NB4 (cell line): ENCODE results near the gene BMP2.

ENCODE experiments used
- DNase-seq: peaks from one replicate; pipeline ENCODE4 v3.0.0; 2010; ENCODE audit warnings: low read depth
- H3K4me3 ChIP-seq: one replicate; pipeline ENCODE4 v1.5.1; 2011; ENCODE audit warnings: mild to moderate bottlenecking, low read depth, low read length, moderate library complexity
- CTCF ChIP-seq: IDR thresholded peaks from one replicate; pipeline ENCODE4 v1.5.1; 2012; ENCODE audit warnings: low read depth, low read length
- MYC ChIP-seq: IDR thresholded peaks from 2 replicates; pipeline ENCODE4 v1.6.1; 2011; ENCODE audit warnings: low read depth, low read length
- POLR2A ChIP-seq: IDR thresholded peaks from 2 replicates; pipeline ENCODE4 v1.6.1; 2011; ENCODE audit warnings: mild to moderate bottlenecking; ENCODE audit not compliant: insufficient read length; ENCODE audit errors: extremely low read depth
- TF ChIP-seq, protein P1 (sequence below): IDR thresholded peaks from 2 replicates; pipeline ENCODE4 v1.6.1; 2011; ENCODE audit warnings: low read depth, low read length

The BMP2 gene

DNA sequence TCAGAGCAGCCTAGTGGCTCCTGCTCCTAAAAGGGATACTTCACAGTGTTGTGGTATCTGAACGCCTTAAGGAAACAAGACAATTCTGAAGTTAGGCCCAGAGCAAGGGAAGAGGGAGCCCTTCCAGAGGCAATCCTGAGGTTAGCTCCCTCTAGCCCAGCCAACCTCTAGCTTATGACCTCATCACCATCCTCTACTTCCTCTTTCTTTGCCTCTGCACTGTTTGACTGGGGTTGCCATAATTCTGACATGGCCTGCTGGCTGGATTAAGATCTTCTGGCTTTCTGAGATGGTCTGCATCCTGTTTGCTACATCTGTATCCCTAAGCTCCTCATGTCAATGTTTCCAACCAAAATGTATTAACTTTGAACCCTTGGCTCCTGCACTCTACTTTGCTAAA, 23.3 kb upstream of the BMP2 start:
- peak; percentile 66 for DNase-seq
- H3K4me3 ChIP-seq: no peak overlapping the region
- TF ChIP-seq MYC: no peak
- no peak for TF ChIP-seq POLR2A
- TF ChIP-seq, protein P1, sequence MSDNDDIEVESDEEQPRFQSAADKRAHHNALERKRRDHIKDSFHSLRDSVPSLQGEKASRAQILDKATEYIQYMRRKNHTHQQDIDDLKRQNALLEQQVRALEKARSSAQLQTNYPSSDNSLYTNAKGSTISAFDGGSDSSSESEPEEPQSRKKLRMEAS: no peak
- TF ChIP-seq CTCF: no peak

DNA sequence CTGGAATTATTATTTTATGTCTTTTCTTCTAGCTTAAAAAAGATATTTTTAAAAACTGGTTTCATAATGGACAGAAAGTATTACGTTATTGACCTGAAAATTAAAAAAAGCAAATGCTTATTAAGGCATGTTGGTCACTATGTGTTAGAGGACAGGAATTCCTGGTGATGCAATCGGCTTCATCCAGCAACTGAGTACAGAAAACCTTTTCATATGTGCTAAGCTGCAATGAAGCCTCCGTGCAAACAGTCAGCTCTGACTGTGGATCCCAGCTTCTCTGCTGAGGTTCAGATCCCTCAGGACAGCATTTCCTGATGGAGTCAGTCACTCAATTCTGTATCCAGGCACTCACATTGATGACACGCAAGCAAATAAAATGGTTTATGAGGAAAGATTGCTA, 22.7 kb upstream of the BMP2 start:
- H3K4me3 ChIP-seq: no peak overlapping the region
- DNase-seq: no peak
- TF ChIP-seq, protein P1: no peak
- TF ChIP-seq CTCF (no peak), POLR2A (no peak), MYC (no peak)

DNA sequence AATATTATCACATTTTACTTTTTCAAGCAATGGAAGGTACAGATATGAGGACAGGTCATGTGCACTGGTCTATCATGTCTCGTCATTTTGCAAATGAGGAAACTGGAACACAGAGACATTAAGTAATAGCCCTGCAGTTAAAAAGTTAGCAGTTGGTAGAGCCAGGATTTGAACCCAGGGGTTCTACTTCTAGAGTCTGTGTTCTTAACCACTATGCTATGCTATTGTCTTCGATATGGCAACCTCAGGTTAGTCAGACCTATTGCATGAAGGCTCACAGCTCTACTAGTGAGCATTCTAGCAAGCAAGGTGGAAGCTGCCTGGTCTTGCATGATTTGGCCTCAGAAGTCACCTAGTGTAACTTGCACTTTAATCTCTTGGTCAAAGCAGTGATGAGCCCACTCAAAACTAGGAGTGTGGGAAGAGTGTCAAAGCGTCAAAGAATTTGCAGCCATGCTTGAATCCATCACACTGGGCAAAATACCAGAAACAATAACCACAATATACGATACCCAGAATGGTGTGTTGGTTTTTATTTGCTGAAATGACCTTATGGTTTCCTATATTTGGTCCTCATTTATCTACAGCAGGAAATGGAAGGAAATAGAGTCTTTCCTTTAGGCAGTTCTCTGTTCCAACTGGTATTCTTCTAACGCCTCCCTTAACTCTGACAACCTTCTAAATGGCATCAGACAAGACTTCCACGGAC, 20.4 kb upstream of the BMP2 start:
- no peak for TF ChIP-seq POLR2A
- TF ChIP-seq, protein P1: no peak
- no peak for TF ChIP-seq MYC
- no peak for TF ChIP-seq CTCF
- no peak overlapping the region for H3K4me3 ChIP-seq
- peak; percentile 58 for DNase-seq

- TF ChIP-seq, protein P1: no peak
- TF ChIP-seq MYC (no peak), CTCF (no peak), POLR2A (no peak)
- DNase-seq: no peak
- H3K4me3 ChIP-seq: no peak overlapping the region
Measured at GRCh38 chr20:6750438-6750837, 17.0 kb upstream of the BMP2 start.

- no peak overlapping the region for H3K4me3 ChIP-seq
- TF ChIP-seq MYC: no peak
Measured at GRCh38 chr20:6756693-6757595, 10.5 kb upstream of the BMP2 start.

DNA sequence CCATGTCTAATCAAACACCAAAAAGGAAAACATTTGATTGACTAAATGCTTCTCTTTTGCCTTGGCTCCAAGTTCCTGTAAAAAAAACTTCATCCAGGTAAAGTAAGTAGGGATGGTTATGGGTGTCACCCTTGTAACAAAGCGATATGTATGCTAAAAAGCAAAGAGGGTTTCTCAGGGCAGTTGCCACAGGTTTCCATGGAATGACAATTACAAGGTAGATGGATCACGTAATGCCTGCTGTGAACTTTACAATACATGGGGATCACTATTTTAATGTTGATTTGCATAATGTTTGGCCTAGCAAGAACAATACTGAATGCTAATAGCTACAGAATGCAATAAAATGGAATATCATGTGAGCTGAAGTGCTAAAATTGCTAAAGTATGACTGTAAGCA, 2.9 kb upstream of the BMP2 start:
- no peak overlapping the region for H3K4me3 ChIP-seq
- no peak for DNase-seq

More at GRCh38 chr20:6756693-6757595, 10.5 kb upstream of the BMP2 start:
- no peak for DNase-seq

More for the DNA sequence above, 2.9 kb upstream of the BMP2 start:
- TF ChIP-seq MYC (no peak), CTCF (no peak), POLR2A (no peak)
- TF ChIP-seq, protein P1: no peak
